ENCODE measurements around the gene ENDOV.

DNA sequence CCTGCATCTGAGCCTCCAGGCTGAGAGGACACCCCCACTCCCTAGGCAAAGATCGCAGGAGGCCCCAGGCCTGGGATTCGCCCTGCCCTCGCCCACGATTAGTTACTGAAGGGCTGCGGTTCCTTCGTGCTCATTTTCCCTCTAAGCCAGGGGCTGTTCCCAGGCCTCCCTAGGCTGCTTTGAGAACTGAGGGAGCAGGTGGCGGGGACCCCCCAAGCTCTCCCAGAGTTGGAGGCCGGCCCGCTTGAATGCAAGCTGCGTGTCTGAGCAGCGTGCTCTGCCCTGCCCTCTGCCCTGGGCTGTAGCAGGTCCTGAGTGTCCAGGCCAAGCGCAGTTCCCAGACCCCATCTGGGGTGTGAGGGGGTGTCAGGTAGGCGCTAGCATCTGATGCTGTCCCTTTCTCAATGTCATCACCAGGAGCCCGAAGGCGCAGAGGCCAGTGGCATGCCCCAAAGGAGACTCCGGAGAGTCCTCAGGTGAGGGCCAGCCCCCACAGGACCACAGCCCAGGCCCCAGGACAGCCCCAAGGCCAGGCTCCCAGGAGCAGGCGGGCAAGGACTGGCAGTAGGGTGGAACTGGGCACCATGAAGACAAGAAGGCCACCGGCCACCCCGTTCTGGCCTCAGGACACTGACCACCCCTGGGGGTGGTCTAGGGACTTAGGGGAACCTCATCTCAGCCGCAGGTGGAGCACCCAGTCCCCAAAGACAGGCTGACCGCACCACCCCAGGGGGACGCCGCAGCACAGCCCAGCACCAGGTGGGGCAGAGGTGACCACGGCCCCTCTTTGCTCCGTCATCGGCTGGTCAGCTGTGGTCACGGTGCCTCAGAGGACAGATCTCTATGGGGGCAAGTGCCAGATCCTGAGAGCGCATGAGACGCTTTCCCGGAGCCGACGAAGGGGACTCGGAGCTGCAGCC is 14.6 kb downstream of the ENDOV start:
- TF ChIP-seq, protein P1, sequence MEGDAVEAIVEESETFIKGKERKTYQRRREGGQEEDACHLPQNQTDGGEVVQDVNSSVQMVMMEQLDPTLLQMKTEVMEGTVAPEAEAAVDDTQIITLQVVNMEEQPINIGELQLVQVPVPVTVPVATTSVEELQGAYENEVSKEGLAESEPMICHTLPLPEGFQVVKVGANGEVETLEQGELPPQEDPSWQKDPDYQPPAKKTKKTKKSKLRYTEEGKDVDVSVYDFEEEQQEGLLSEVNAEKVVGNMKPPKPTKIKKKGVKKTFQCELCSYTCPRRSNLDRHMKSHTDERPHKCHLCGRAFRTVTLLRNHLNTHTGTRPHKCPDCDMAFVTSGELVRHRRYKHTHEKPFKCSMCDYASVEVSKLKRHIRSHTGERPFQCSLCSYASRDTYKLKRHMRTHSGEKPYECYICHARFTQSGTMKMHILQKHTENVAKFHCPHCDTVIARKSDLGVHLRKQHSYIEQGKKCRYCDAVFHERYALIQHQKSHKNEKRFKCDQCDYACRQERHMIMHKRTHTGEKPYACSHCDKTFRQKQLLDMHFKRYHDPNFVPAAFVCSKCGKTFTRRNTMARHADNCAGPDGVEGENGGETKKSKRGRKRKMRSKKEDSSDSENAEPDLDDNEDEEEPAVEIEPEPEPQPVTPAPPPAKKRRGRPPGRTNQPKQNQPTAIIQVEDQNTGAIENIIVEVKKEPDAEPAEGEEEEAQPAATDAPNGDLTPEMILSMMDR (IDR thresholded peaks at IDR 0.05), result no peak
- no peak for TF ChIP-seq POLR2A (IDR thresholded peaks at IDR 0.05)

Data from uterus (tissue), 2 donors.